GM12878 (cell line): ENCODE data around the gene ZNF334. TPM values are rescaled to one million over a fixed set of nuclear protein-coding genes. Genes with fewer than 3 reads are reported as not detected.

ENCODE experiments used
- ATAC-seq: fragments of 200-7000 bp; cut with Tn5 transposase; 3 replicates; pipeline ENCODE4 v1.9.1; 2020; ENCODE audit warnings: mild to moderate bottlenecking, moderate library complexity
- BruUV-seq: library from RNA; stranded (reverse); fragments of 400-500 nt; replicated peaks from 2 replicates; lab custom pipeline; 2021; lab: Mats Ljungman, UMichigan
- CTCF ChIA-PET: fragments of 300-600 bp; sonication (Branson Sonifier 250); formaldehyde crosslinking; extraction: SDS; loops from one replicate; lab custom pipeline; 2021; ENCODE audit warnings: inconsistent platforms; lab: Yijun Ruan, JAX
- POLR2A ChIA-PET: fragments of 350-600 bp; formaldehyde crosslinking; extraction: SDS; loops from one replicate; lab custom pipeline; 2021; ENCODE audit warnings: inconsistent platforms; lab: Charles Lee
- RAD21 ChIA-PET: fragments of 300-600 bp; sonication (Branson Sonifier 250); formaldehyde crosslinking; loops from one replicate; lab custom pipeline; 2023; ENCODE audit warnings: antibody characterized with exemption; ENCODE audit not compliant: unreplicated experiment; lab: Charles Lee
- SMC1A ChIA-PET: fragments of 300-600 bp; sonication (Branson Sonifier 250); formaldehyde crosslinking; loops from one replicate; lab custom pipeline; 2023; ENCODE audit not compliant: unreplicated experiment, uncharacterized antibody; lab: Charles Lee
- DNase-seq: peaks from one replicate; pipeline ENCODE4 v3.0.0-alpha.2; 2011; ENCODE audit warnings: low read depth, low spot score
- FAIRE-seq: peaks from 3 replicates; lab custom pipeline; 2011; peaks lifted over from hg19 to GRCh38; lab: Jason Lieb, UNC
- H2AFZ ChIP-seq: 2 replicates; pipeline ENCODE4 v1.6.0; 2011; ENCODE audit warnings: low read depth, low read length, control low read depth; ENCODE audit not compliant: control insufficient read depth
- H3K27ac ChIP-seq: 2 replicates; pipeline ENCODE4 v1.5.1; 2011; ENCODE audit warnings: control low read depth; ENCODE audit not compliant: control insufficient read depth, insufficient read depth
- H3K27me3 ChIP-seq, 2 experiments: replicated peaks in 1 of 2; 2 replicates each; pipeline versions ENCODE4 v1.6.0 to v1.6.1; 2011; ENCODE audit warnings: low read length in 1 of 2; ENCODE audit not compliant: control insufficient read depth in 2 of 2, insufficient read depth in 2 of 2
- H3K36me3 ChIP-seq, 2 experiments: 2 replicates each; pipeline ENCODE4 v1.5.1; 2011; ENCODE audit warnings: low read length in 1 of 2; ENCODE audit not compliant: control insufficient read depth in 2 of 2, insufficient read depth in 2 of 2
- H3K4me1 ChIP-seq: 2 replicates; pipeline ENCODE4 v1.6.1; 2011; ENCODE audit warnings: mild to moderate bottlenecking, low read length, moderate library complexity, mixed read lengths; ENCODE audit not compliant: control insufficient read depth, insufficient read depth
- H3K4me2 ChIP-seq: 2 replicates; pipeline ENCODE4 v1.6.0; 2011; ENCODE audit warnings: control low read depth; ENCODE audit not compliant: control insufficient read depth, insufficient read depth
- H3K4me3 ChIP-seq: fragments of 200-600 bp; sonication (generic); 2 replicates; pipeline ENCODE4 v1.5.1; 2016
- H3K79me2 ChIP-seq: 2 replicates; pipeline ENCODE4 v1.6.0; 2011; ENCODE audit warnings: low read length; ENCODE audit not compliant: control insufficient read depth, insufficient read depth
- H3K9ac ChIP-seq: 2 replicates; pipeline ENCODE4 v1.8.0; 2011; ENCODE audit warnings: low read length, control low read depth, mixed read lengths; ENCODE audit not compliant: control insufficient read depth, insufficient read depth
- H3K9me3 ChIP-seq: replicated peaks from 3 replicates; pipeline ENCODE4 v1.5.1; 2011; ENCODE audit warnings: mild to moderate bottlenecking, low read length; ENCODE audit not compliant: control insufficient read depth, insufficient read depth
- H4K20me1 ChIP-seq: 2 replicates; pipeline ENCODE4 v1.6.0; 2011; ENCODE audit not compliant: control insufficient read depth, insufficient read depth
- ATF7 ChIP-seq: fragments of 450-650 bp; IDR thresholded peaks from 2 replicates; pipeline ENCODE4 v1.6.1; 2016; ENCODE audit warnings: low read depth, mild to moderate bottlenecking
- BHLHE40 ChIP-seq, 2 experiments: fragments of 450-650 bp in 1 of 2; IDR thresholded peaks; 2 replicates each; pipeline ENCODE4 v1.6.1; 2011 to 2017; ENCODE audit warnings: low read depth in 2 of 2, borderline replicate concordance in 1 of 2, improper control_type of control experiment in 1 of 2, low read length in 1 of 2, mild to moderate bottlenecking in 1 of 2
- DPF2 ChIP-seq: fragments of 450-650 bp; IDR thresholded peaks from 2 replicates; pipeline ENCODE4 v1.6.1; 2017; ENCODE audit warnings: mild to moderate bottlenecking
- E2F8 ChIP-seq: fragments of 450-650 bp; IDR thresholded peaks from 2 replicates; pipeline ENCODE4 v1.6.1; 2018; ENCODE audit warnings: mild to moderate bottlenecking, low read depth, moderate library complexity; ENCODE audit not compliant: partially characterized antibody
- EGR1 ChIP-seq, 2 experiments: IDR thresholded peaks; 1 replicate in 1 of 2; 2 replicates in 1 of 2; pipeline ENCODE4 v1.6.1; 2011 to 2012; ENCODE audit warnings: low read depth in 2 of 2, low read length in 2 of 2, borderline replicate concordance in 1 of 2, mild to moderate bottlenecking in 1 of 2, moderate library complexity in 1 of 2
- HDAC2 ChIP-seq: fragments of 200-600 bp; sonication (generic); IDR thresholded peaks from 2 replicates; pipeline ENCODE4 v1.6.1; 2017
- HDAC6 ChIP-seq: fragments of 200-600 bp; sonication (generic); IDR thresholded peaks from one replicate; pipeline ENCODE4 v1.8.0; 2017; ENCODE audit warnings: antibody characterized with exemption; ENCODE audit not compliant: unreplicated experiment
- JUND ChIP-seq: IDR thresholded peaks from 2 replicates; pipeline ENCODE4 v1.6.1; 2012; ENCODE audit warnings: low read depth, mild to moderate bottlenecking, low read length, improper control_type of control experiment, moderate library complexity
- KAT2A ChIP-seq: conservative IDR thresholded peaks from 2 replicates; pipeline ENCODE4 v1.6.1; 2011; ENCODE audit warnings: low read depth, low read length; ENCODE audit not compliant: control insufficient read depth
- MLLT1 ChIP-seq: fragments of 450-650 bp; IDR thresholded peaks from 2 replicates; pipeline ENCODE4 v1.6.1; 2016; ENCODE audit warnings: mild to moderate bottlenecking
- POLR2AphosphoS2 ChIP-seq: IDR thresholded peaks from 2 replicates; pipeline ENCODE4 v1.6.1; 2011; ENCODE audit warnings: low read depth, mild to moderate bottlenecking, low read length, improper control_type of control experiment, moderate library complexity
- POLR2AphosphoS5 ChIP-seq: IDR thresholded peaks from 2 replicates; pipeline ENCODE4 v1.6.1; 2011; ENCODE audit warnings: mild to moderate bottlenecking, low read length, inconsistent platforms
- RCOR1 ChIP-seq: conservative IDR thresholded peaks from 2 replicates; pipeline ENCODE4 v1.6.1; 2012; ENCODE audit warnings: low read depth, low read length, improper control_type of control experiment
- SKIL ChIP-seq: fragments of 450-650 bp; IDR thresholded peaks from 2 replicates; pipeline ENCODE4 v1.6.1; 2017; ENCODE audit warnings: mild to moderate bottlenecking, low read depth, inconsistent platforms; ENCODE audit not compliant: poor library complexity, severe bottlenecking
- SREBF2 ChIP-seq: IDR thresholded peaks from 2 replicates; pipeline ENCODE4 v1.6.1; 2012; ENCODE audit warnings: mild to moderate bottlenecking, low read length
- WRNIP1 ChIP-seq: IDR thresholded peaks from 2 replicates; pipeline ENCODE4 v1.6.1; 2011; ENCODE audit warnings: low read depth, low read length, improper control_type of control experiment, borderline replicate concordance
- ZNF274 ChIP-seq: IDR thresholded peaks from one replicate; pipeline ENCODE4 v1.8.0; 2011; ENCODE audit not compliant: insufficient read length, insufficient read depth
- WGBS: methylation state at CpG from one replicate; pipeline ENCODE4 v1.1.6; 2016; ENCODE audit warnings: low lambda C conversion rate; ENCODE audit not compliant: insufficient replicate concordance, insufficient coverage; ENCODE audit errors: missing lambda C conversion rate; 5-methylcytosine and 5-hydroxymethylcytosine counted together
- in situ Hi-C: fragments of 300-500 bp; cut with MboI; formaldehyde crosslinking; loops from 9 replicates; pipeline ENCODE4 v1.14.3; 2018; ENCODE audit warnings: mixed read lengths
- intact Hi-C: fragments of 100-400 bp; cut with micrococcal nuclease; formaldehyde crosslinking; loops from one replicate; pipeline ENCODE4 v1.14.2; 2022; ENCODE audit not compliant: unreplicated experiment
- polyA plus RNA-seq, 11 experiments: library from polyadenylated mRNA; depleted of rRNA in 4 of 11; unstranded in 6 of 11; stranded (reverse) in 5 of 11; fragments of >200 nt; fragmentation: Nextera tagmentation in 4 of 11; fragmentation: Illumina TruSeq in 1 of 11; extraction: Ambion mirVana in 4 of 11; extraction: Trizol in 1 of 11; gene quantifications; 1 replicate in 1 of 11; 2 replicates in 10 of 11; pipeline versions ENCODE4 v1.2.1 to v1.2.3, GENCODE V29; 2011 to 2016; ENCODE audit warnings: inconsistent platforms in 2 of 11, missing spikeins in 2 of 11, low read depth in 1 of 11
- total RNA-seq, 4 experiments: library from RNA; depleted of rRNA in 3 of 4; stranded (reverse); fragments of >200 nt in 3 of 4; fragmentation: Illumina TruSeq in 1 of 4; extraction: Trizol in 1 of 4; gene quantifications; 2 replicates each; pipeline versions ENCODE4 v1.2.1 to v1.2.3, GENCODE V29; 2013 to 2021

Gene ZNF334
- total and polyA plus RNA-seq, 10 of the 15 experiments (the other 5 are each of a cell fraction or from before 2014, with no cell fraction given), result 0.08 to 2.0 (median 1.2) TPM

- no peak for TF ChIP-seq E2F8
- TF ChIP-seq WRNIP1, result no peak
- no peak for TF ChIP-seq ATF7
These were observed 6.2 kb upstream of the ZNF334 start (continued) for GRCh38 chr20:46519471-46520068.

GRCh38 chr20:46509523-46509922, 3.8 kb downstream of the ZNF334 start:
- no TSS peak for BruUV-seq
- TF ChIP-seq JUND, result no peak
- no peak for TF ChIP-seq KAT2A
- no peak for TF ChIP-seq SKIL
- no peak for TF ChIP-seq RCOR1
- no peak for TF ChIP-seq DPF2
- no peak for TF ChIP-seq POLR2AphosphoS2
- no peak for TF ChIP-seq SREBF2
- no peak for TF ChIP-seq ZNF274
- TF ChIP-seq MLLT1, result no peak
- no peak for TF ChIP-seq BHLHE40 (IDR thresholded peaks at IDR 0.05; ENCODE audit: borderline replicate concordance in 1 of 2, low read depth in 2 of 2, low read length in 1 of 2)
- TF ChIP-seq EGR1 (IDR thresholded peaks at IDR 0.05; ENCODE audit: borderline replicate concordance in 1 of 2, low read depth in 2 of 2, low read length in 2 of 2), result no peak
- TF ChIP-seq POLR2AphosphoS5, result no peak
- TF ChIP-seq HDAC2, result no peak
- no peak for TF ChIP-seq HDAC6
- DNase-seq (no peak), ATAC-seq (no peak), FAIRE-seq (no peak)
- ChIA-PET RAD21 (no interaction called here), CTCF (no interaction called here), POLR2A (no interaction called here), SMC1A (no interaction called here)
- no peaks in the 10 kb centered on the region for H3K36me3 ChIP-seq
- no peak overlapping the region for H3K9ac ChIP-seq
- no peaks in the 10 kb centered on the region for H3K79me2 ChIP-seq
- in situ Hi-C loops, result no loop called here
- 21% methylated on average over 2 of the region's 2 CpGs for WGBS
- H3K4me2 ChIP-seq, result no peak overlapping the region
- H3K9me3 ChIP-seq, result peaks cover 2% of the 10 kb centered on the region; the same call in 2 of the 3 replicates
- no peak overlapping the region for H3K4me3 ChIP-seq
- H3K4me1 ChIP-seq, result no peaks in the 10 kb centered on the region
- H4K20me1 ChIP-seq, result no peaks in the 10 kb centered on the region
- H2AFZ ChIP-seq, result no peak overlapping the region
- H3K27me3 ChIP-seq, result no peaks in the 10 kb centered on the region; a peak in 2 of 4 replicates
- intact Hi-C loops, result no loop called here
- H3K27ac ChIP-seq, result no peak overlapping the region
